ENCODE data around the gene CNOT4.

GRCh38 chr7:135481598-135481979 lies 28.3 kb downstream of the CNOT4 start:
- TF ChIP-seq POLR2A (IDR thresholded peaks at IDR 0.05; ENCODE audit: extremely low read depth, insufficient read length): no peak
- TF ChIP-seq CTCF (IDR thresholded peaks at IDR 0.05; ENCODE audit: low read depth, low read length): no peak
- no peak for TF ChIP-seq MAX (IDR thresholded peaks at IDR 0.05; ENCODE audit: low read depth, low read length)
- TF ChIP-seq MYC (IDR thresholded peaks at IDR 0.05; ENCODE audit: low read depth, low read length): no peak
